ENCODE measurements around the gene SIDT2.

DNA sequence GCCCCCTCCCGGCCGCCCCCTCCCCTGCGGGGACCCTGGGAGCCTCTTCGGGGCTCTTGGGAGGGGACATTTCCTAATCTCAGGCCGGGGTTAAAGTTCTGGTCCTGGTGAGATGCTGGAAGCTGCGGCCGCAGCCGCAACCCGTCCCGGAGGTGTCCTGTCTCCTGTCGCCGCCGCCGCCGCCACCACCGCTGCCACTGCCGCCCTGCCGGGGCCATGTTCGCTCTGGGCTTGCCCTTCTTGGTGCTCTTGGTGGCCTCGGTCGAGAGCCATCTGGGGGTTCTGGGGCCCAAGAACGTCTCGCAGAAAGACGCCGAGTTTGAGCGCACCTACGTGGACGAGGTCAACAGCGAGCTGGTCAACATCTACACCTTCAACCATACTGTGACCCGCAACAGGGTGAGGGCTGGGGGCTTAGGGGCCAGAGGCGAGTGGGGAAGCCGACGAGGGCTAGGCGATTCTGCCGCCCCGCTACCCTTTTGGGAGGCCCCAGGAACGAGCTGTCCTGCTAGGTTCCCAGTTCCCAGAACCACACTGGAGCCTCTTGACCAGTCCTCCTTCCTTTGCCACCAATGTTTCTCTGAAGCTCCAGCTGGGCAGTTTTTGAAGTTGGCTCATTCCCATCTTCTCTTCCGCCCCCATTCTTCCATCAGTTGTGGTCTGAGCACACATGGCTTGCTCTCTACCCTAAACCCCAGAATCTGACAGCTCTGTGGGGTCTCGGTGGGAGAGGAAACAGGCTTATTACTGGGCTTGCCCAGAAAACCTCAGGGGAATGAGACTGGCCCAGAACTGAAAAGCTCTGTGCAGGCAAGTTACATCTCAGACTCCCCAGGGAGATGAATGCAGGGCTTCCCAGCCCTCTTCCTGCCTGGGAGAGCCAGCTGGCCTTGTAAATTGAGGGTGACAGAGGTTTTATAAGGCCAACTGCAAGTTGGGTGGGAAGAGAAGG lies 781 bp downstream of the SIDT2 start:
- TF ChIP-seq, protein P1, sequence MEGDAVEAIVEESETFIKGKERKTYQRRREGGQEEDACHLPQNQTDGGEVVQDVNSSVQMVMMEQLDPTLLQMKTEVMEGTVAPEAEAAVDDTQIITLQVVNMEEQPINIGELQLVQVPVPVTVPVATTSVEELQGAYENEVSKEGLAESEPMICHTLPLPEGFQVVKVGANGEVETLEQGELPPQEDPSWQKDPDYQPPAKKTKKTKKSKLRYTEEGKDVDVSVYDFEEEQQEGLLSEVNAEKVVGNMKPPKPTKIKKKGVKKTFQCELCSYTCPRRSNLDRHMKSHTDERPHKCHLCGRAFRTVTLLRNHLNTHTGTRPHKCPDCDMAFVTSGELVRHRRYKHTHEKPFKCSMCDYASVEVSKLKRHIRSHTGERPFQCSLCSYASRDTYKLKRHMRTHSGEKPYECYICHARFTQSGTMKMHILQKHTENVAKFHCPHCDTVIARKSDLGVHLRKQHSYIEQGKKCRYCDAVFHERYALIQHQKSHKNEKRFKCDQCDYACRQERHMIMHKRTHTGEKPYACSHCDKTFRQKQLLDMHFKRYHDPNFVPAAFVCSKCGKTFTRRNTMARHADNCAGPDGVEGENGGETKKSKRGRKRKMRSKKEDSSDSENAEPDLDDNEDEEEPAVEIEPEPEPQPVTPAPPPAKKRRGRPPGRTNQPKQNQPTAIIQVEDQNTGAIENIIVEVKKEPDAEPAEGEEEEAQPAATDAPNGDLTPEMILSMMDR (IDR thresholded peaks at IDR 0.05): no peak
- TF ChIP-seq POLR2A (IDR thresholded peaks at IDR 0.05): no peak
